ENCODE measurements around the gene PADI3. TPM values are rescaled to one million over a fixed set of nuclear protein-coding genes. Genes with fewer than 3 reads are reported as not detected.

Gene PADI3
- total and polyA plus RNA-seq, 2 experiments from 2014 or later, result 0.37 to 0.80 TPM

DNA sequence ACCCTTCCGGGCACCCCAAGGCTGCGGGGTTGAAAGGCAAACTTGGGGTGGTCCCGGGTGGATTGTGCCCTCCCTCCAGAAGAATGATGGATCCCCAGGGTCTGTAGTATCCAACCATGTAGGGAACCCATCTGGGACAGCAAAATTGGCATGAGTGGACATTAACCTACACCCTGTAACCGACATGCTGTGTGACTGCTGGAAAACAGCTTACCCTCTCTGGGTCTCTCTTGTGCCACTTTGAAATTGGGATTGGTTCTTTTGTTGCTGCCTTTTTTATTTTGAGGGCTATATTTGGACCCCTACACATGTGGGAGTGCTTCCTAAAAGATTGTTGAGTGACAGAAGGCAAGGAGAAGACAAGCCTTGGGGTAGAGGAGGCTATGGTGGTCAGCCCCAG is 24.5 kb upstream of the PADI3 start:
- Histone ChIP-seq H3K27me3 (ENCODE audit: insufficient read depth) (no peaks in the 10 kb centered on the region), H3K4me2 (no peak overlapping the region), H3K4me3 (no peak overlapping the region), H3K36me3 (ENCODE audit: insufficient read depth) (no peaks in the 10 kb centered on the region), H3K9me2 (ENCODE audit: insufficient read depth) (no peaks in the 10 kb centered on the region), H3K4me1 (ENCODE audit: insufficient read depth) (no peaks in the 10 kb centered on the region), H2AFZ (no peak overlapping the region), H3K27ac (ENCODE audit: low read depth) (no peak overlapping the region), H4K20me1 (replicated peaks; ENCODE audit: insufficient read depth) (no peaks in the 10 kb centered on the region), H3K79me2 (replicated peaks; ENCODE audit: insufficient read depth) (no peaks in the 10 kb centered on the region), H3F3A (replicated peaks; ENCODE audit: low read depth) (no peaks in the 10 kb centered on the region)
- no peak overlapping the region for H3K27ac Mint-ChIP-seq
- no peak for ATAC-seq
- H3K27me3 Mint-ChIP-seq (ENCODE audit: insufficient read depth, low read depth, poor library complexity), result peaks cover 6% of the 10 kb centered on the region
- TF ChIP-seq ZNF331 (CRISPR knock-in tag; IDR thresholded peaks at IDR 0.05; ENCODE audit: low read depth) (no peak), EZH2 (IDR thresholded peaks at IDR 0.05; ENCODE audit: low read depth, unreplicated experiment) (no peak), JUNB (IDR thresholded peaks at IDR 0.05; ENCODE audit: unreplicated experiment) (no peak), CREB1 (CRISPR knock-in tag; IDR thresholded peaks at IDR 0.05; ENCODE audit: low read depth) (no peak), POLR2AphosphoS5 (IDR thresholded peaks at IDR 0.05; ENCODE audit: low read depth) (no peak), ZNF114 (CRISPR knock-in tag; IDR thresholded peaks at IDR 0.05) (no peak), NANOG (IDR thresholded peaks at IDR 0.05; ENCODE audit: borderline replicate concordance) (no peak)
- TF ChIP-seq, protein P1, sequence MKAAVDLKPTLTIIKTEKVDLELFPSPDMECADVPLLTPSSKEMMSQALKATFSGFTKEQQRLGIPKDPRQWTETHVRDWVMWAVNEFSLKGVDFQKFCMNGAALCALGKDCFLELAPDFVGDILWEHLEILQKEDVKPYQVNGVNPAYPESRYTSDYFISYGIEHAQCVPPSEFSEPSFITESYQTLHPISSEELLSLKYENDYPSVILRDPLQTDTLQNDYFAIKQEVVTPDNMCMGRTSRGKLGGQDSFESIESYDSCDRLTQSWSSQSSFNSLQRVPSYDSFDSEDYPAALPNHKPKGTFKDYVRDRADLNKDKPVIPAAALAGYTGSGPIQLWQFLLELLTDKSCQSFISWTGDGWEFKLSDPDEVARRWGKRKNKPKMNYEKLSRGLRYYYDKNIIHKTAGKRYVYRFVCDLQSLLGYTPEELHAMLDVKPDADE (IDR thresholded peaks at IDR 0.05), result no peak
- TF ChIP-seq, protein P2, sequence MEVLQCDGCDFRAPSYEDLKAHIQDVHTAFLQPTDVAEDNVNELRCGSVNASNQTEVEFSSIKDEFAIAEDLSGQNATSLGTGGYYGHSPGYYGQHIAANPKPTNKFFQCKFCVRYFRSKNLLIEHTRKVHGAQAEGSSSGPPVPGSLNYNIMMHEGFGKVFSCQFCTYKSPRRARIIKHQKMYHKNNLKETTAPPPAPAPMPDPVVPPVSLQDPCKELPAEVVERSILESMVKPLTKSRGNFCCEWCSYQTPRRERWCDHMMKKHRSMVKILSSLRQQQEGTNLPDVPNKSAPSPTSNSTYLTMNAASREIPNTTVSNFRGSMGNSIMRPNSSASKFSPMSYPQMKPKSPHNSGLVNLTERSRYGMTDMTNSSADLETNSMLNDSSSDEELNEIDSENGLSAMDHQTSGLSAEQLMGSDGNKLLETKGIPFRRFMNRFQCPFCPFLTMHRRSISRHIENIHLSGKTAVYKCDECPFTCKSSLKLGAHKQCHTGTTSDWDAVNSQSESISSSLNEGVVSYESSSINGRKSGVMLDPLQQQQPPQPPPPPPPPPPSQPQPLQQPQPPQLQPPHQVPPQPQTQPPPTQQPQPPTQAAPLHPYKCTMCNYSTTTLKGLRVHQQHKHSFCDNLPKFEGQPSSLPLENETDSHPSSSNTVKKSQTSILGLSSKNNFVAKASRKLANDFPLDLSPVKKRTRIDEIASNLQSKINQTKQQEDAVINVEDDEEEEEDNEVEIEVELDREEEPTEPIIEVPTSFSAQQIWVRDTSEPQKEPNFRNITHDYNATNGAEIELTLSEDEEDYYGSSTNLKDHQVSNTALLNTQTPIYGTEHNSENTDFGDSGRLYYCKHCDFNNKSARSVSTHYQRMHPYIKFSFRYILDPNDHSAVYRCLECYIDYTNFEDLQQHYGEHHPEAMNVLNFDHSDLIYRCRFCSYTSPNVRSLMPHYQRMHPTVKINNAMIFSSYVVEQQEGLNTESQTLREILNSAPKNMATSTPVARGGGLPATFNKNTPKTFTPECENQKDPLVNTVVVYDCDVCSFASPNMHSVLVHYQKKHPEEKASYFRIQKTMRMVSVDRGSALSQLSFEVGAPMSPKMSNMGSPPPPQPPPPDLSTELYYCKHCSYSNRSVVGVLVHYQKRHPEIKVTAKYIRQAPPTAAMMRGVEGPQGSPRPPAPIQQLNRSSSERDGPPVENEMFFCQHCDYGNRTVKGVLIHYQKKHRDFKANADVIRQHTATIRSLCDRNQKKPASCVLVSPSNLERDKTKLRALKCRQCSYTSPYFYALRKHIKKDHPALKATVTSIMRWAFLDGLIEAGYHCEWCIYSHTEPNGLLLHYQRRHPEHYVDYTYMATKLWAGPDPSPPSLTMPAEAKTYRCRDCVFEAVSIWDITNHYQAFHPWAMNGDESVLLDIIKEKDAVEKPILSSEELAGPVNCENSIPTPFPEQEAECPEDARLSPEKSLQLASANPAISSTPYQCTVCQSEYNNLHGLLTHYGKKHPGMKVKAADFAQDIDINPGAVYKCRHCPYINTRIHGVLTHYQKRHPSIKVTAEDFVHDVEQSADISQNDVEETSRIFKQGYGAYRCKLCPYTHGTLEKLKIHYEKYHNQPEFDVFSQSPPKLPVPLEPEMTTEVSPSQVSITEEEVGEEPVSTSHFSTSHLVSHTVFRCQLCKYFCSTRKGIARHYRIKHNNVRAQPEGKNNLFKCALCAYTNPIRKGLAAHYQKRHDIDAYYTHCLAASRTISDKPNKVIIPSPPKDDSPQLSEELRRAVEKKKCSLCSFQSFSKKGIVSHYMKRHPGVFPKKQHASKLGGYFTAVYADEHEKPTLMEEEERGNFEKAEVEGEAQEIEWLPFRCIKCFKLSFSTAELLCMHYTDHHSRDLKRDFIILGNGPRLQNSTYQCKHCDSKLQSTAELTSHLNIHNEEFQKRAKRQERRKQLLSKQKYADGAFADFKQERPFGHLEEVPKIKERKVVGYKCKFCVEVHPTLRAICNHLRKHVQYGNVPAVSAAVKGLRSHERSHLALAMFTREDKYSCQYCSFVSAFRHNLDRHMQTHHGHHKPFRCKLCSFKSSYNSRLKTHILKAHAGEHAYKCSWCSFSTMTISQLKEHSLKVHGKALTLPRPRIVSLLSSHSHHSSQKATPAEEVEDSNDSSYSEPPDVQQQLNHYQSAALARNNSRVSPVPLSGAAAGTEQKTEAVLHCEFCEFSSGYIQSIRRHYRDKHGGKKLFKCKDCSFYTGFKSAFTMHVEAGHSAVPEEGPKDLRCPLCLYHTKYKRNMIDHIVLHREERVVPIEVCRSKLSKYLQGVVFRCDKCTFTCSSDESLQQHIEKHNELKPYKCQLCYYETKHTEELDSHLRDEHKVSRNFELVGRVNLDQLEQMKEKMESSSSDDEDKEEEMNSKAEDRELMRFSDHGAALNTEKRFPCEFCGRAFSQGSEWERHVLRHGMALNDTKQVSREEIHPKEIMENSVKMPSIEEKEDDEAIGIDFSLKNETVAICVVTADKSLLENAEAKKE (CRISPR knock-in tag; IDR thresholded peaks at IDR 0.05), result no peak
- no peak overlapping the region for H3K4me3 Mint-ChIP-seq
- H3K4me1 Mint-ChIP-seq, result no peaks in the 10 kb centered on the region; the same call in 2 of the 3 replicates
- no peak for DNase-seq (ENCODE audit: low spot score)
- no peaks in the 10 kb centered on the region for H3K36me3 Mint-ChIP-seq (ENCODE audit: low read depth)
- H3K9me3 Mint-ChIP-seq, result no peaks in the 10 kb centered on the region

Data from GM23338 (cell line).